BLaER1 treated with 17β-estradiol and CSF1 and Interleukin-3, amounts not matched to agents 10 nM and 100 nM (cell line): ENCODE results near the gene RAP1GDS1.
A peak's percentile ranks its signal among the peaks of the same experiment; 100 is the strongest.

Source experiments
- H3K27ac ChIP-seq, 11 experiments: shearing (Covaris generic); formaldehyde crosslinking; 2 replicates each; pipeline ENCODE4 v1.8.1; 2022
- H3K27me3 ChIP-seq, 11 experiments: shearing (Covaris generic); formaldehyde crosslinking; 2 replicates each; pipeline ENCODE4 v1.8.1; 2022
- H3K36me3 ChIP-seq, 11 experiments: shearing (Covaris generic); formaldehyde crosslinking; 2 replicates each; pipeline ENCODE4 v1.8.1; 2022
- H3K4me1 ChIP-seq, 10 experiments: shearing (Covaris generic); formaldehyde crosslinking; 2 replicates each; pipeline ENCODE4 v1.8.1; 2022
- H3K4me2 ChIP-seq, 11 experiments: shearing (Covaris generic); formaldehyde crosslinking; 2 replicates each; pipeline ENCODE4 v1.8.1; 2022
- H3K4me3 ChIP-seq, 10 experiments: shearing (Covaris generic); formaldehyde crosslinking; 2 replicates each; pipeline ENCODE4 v1.8.1; 2022
- H3K9ac ChIP-seq, 11 experiments: shearing (Covaris generic); formaldehyde crosslinking; 2 replicates each; pipeline ENCODE4 v1.8.1; 2022
- H3K9me3 ChIP-seq, 11 experiments: shearing (Covaris generic); formaldehyde crosslinking; replicated peaks in 1 of 11; 2 replicates each; pipeline ENCODE4 v1.8.1; 2022
- H4K20me1 ChIP-seq, 11 experiments: shearing (Covaris generic); formaldehyde crosslinking; 2 replicates each; pipeline ENCODE4 v1.8.1; 2022
- Cebpa-rat ChIP-seq, 11 experiments: shearing (Covaris generic); IDR thresholded peaks; 2 replicates each; pipeline ENCODE4 v1.8.1; 2022

The RAP1GDS1 gene, protein sequence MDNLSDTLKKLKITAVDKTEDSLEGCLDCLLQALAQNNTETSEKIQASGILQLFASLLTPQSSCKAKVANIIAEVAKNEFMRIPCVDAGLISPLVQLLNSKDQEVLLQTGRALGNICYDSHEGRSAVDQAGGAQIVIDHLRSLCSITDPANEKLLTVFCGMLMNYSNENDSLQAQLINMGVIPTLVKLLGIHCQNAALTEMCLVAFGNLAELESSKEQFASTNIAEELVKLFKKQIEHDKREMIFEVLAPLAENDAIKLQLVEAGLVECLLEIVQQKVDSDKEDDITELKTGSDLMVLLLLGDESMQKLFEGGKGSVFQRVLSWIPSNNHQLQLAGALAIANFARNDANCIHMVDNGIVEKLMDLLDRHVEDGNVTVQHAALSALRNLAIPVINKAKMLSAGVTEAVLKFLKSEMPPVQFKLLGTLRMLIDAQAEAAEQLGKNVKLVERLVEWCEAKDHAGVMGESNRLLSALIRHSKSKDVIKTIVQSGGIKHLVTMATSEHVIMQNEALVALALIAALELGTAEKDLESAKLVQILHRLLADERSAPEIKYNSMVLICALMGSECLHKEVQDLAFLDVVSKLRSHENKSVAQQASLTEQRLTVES

GRCh38 chr4:98260579-98261404 lies at the start of gene RAP1GDS1:
TSS of gene RAP1GDS1 (plus strand) at chr4:98261384. CDS start at chr4:98261566, 182 bp downstream.
- no peak for TF ChIP-seq Cebpa-rat (IDR thresholded peaks at IDR 0.05)
- Histone ChIP-seq H3K9me3 (no peaks in the 10 kb centered on the region), H4K20me1 (peaks cover 7 to 38% (median 27%) of the 10 kb centered on the region in 11 experiments; a peak in 17 of 22 replicates), H3K4me1 (peaks cover 21 to 32% (median 25%) of the 10 kb centered on the region in 10 experiments), H3K27ac (peak within 1 kb of the TSS; percentile 88 to 97 (median 94)), H3K4me2 (peak within 1 kb of the TSS; percentile 88 to 96 (median 91)), H3K36me3 (peaks cover 0 to 10% (median 0%) of the 10 kb centered on the region in 11 experiments; a peak in 4 of 22 replicates), H3K9ac (peak within 1 kb of the TSS; percentile 87 to 99 (median 93)), H3K4me3 (peak within 1 kb of the TSS; percentile 70 to 99 (median 92)), H3K27me3 (no peaks in the 10 kb centered on the region)

DNA sequence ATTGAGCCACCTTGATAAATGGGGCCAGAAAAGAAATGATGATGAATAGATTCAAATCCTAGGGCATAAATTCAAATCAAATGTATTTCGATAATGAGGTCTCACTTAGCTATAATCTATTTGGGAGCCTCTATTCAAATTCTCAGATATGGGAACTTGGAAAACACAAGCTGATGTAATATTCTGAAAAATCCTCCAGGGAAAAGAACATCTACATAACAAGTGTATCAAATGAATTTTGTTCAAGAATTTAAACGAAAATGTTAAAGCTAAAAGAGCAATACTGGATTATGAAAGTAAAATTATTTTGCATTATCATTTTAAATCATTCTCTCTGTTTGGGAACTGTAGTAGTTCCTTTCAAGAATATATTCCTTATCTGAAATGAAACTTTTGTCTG lies 38.9 kb upstream of the RAP1GDS1 start:
- no peaks in the 10 kb centered on the region for H3K4me1 ChIP-seq
- H3K9ac ChIP-seq: no peak overlapping the region
- no peak overlapping the region for H3K4me2 ChIP-seq
- H3K27ac ChIP-seq: no peak overlapping the region
- H3K4me3 ChIP-seq: no peak overlapping the region
- no peaks in the 10 kb centered on the region for H3K9me3 ChIP-seq
- no peaks in the 10 kb centered on the region for H3K36me3 ChIP-seq
- H4K20me1 ChIP-seq: no peaks in the 10 kb centered on the region
- no peak for TF ChIP-seq Cebpa-rat (IDR thresholded peaks at IDR 0.05)
- no peaks in the 10 kb centered on the region for H3K27me3 ChIP-seq

DNA sequence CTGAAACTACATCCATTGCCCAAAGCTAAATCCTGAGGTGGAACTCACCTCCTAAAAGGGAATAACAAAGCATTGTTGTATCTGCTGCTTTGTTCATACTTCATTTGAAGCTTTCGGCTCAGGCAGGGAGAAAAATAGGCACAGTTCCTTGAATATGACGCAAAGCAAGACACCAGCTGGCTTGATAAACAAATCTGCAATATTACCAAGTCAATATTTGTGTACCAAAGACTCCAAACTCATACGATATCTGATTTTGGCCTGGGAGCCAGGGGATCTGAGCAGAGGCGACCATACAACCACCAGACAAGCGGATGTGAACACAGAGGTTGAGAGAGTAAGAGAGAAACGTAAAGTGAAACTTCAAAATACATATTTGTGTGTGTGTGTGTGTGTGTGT lies 34.8 kb upstream of the RAP1GDS1 start:
- Histone ChIP-seq H3K36me3 (no peaks in the 10 kb centered on the region), H3K9me3 (no peaks in the 10 kb centered on the region), H4K20me1 (no peaks in the 10 kb centered on the region), H3K4me2 (no peak overlapping the region), H3K4me3 (no peak overlapping the region), H3K27ac (no peak overlapping the region), H3K27me3 (no peaks in the 10 kb centered on the region), H3K9ac (no peak overlapping the region), H3K4me1 (peaks cover 0 to 2% (median 0%) of the 10 kb centered on the region in 10 experiments; a peak in 4 of 20 replicates)
- no peak for TF ChIP-seq Cebpa-rat (IDR thresholded peaks at IDR 0.05)

GRCh38 chr4:98230961-98231360 lies 30.2 kb upstream of the RAP1GDS1 start:
- no peak overlapping the region for H3K9ac ChIP-seq
- no peaks in the 10 kb centered on the region for H4K20me1 ChIP-seq
- H3K4me2 ChIP-seq: no peak overlapping the region
- peaks cover 0 to 17% (median 8%) of the 10 kb centered on the region in 10 experiments; a peak in 15 of 20 replicates for H3K4me1 ChIP-seq
- no peaks in the 10 kb centered on the region for H3K9me3 ChIP-seq
- no peak overlapping the region for H3K4me3 ChIP-seq
- no peak for TF ChIP-seq Cebpa-rat (IDR thresholded peaks at IDR 0.05)
- no peaks in the 10 kb centered on the region for H3K27me3 ChIP-seq
- no peaks in the 10 kb centered on the region for H3K36me3 ChIP-seq
- H3K27ac ChIP-seq: peak overlapping the region in 5 of 11 experiments; percentile 25 to 69 (median 54); a peak in 6 of 22 replicates

DNA sequence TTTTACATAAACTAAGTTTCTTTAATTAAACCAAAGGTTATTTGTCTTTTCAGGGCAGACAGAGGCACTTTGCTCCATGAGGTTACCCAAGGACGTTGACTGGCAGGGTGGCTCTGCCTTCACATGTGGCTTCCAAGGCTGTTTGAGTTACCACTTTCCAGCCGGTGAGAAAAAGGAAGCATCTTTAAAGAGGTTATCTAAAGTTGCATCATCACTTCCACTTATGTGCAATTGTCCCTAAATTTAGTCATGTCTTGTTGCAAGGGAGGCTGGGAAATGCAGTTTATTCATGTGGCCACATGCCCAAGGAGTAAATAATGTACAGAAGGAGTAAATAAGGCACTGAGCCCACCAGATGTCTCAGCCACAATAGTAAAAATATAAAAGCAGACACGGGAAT lies 29.0 kb upstream of the RAP1GDS1 start:
- H3K9ac ChIP-seq: no peak overlapping the region
- peak; percentile 80 to 99 (median 97); a peak in 21 of 22 replicates for TF ChIP-seq Cebpa-rat (IDR thresholded peaks at IDR 0.05)
- H3K4me2 ChIP-seq: peak overlapping the region in 9 of 11 experiments; percentile 4 to 42 (median 33); a peak in 10 of 22 replicates
- H3K4me3 ChIP-seq: no peak overlapping the region; a peak in 1 of 20 replicates
- H3K9me3 ChIP-seq: no peaks in the 10 kb centered on the region
- no peaks in the 10 kb centered on the region for H4K20me1 ChIP-seq
- no peaks in the 10 kb centered on the region for H3K27me3 ChIP-seq
- no peaks in the 10 kb centered on the region for H3K36me3 ChIP-seq
- H3K4me1 ChIP-seq: peaks cover 0 to 17% (median 8%) of the 10 kb centered on the region in 10 experiments; a peak in 15 of 20 replicates
- peak overlapping the region in 7 of 11 experiments; percentile 42 to 69 (median 61); a peak in 12 of 22 replicates for H3K27ac ChIP-seq

- Histone ChIP-seq H3K4me3 (no peak overlapping the region), H4K20me1 (no peaks in the 10 kb centered on the region)
Observed at GRCh38 chr4:98237204-98237603, 24.0 kb upstream of the RAP1GDS1 start.

DNA sequence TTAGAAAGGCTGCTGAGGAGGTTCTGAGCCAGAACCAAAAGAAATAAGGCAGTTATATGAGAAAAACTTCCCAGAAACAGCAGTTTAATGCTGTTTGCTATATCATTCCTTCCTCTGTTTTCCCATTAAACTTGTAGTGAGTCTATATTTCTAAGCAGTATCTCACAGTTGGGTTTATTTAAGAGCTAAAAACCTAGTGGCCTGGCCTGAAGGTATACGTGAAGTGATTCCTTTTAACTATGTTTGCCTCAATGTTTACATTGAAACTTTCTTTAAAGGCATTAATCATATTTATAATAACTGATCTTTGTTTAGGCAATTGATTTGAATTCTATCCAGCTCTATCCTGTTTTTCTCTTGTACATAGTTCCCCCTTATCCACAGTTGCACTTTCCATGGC lies 19.1 kb upstream of the RAP1GDS1 start:
- Histone ChIP-seq H3K4me3 (no peak overlapping the region), H3K27ac (no peak overlapping the region), H3K9ac (no peak overlapping the region), H3K9me3 (no peaks in the 10 kb centered on the region), H3K4me1 (no peaks in the 10 kb centered on the region), H3K36me3 (no peaks in the 10 kb centered on the region), H3K4me2 (no peak overlapping the region), H3K27me3 (no peaks in the 10 kb centered on the region), H4K20me1 (no peaks in the 10 kb centered on the region)
- TF ChIP-seq Cebpa-rat (IDR thresholded peaks at IDR 0.05): no peak

More at GRCh38 chr4:98237204-98237603, 24.0 kb upstream of the RAP1GDS1 start:
- Histone ChIP-seq H3K9ac (no peak overlapping the region), H3K27me3 (no peaks in the 10 kb centered on the region), H3K4me1 (peaks cover 0 to 9% (median 4%) of the 10 kb centered on the region in 10 experiments; a peak in 12 of 20 replicates), H3K9me3 (no peaks in the 10 kb centered on the region), H3K27ac (no peak overlapping the region), H3K36me3 (no peaks in the 10 kb centered on the region), H3K4me2 (no peak overlapping the region)
- TF ChIP-seq Cebpa-rat (IDR thresholded peaks at IDR 0.05): no peak

GRCh38 chr4:98242538-98242937 lies 18.6 kb upstream of the RAP1GDS1 start:
- Histone ChIP-seq H3K27me3 (no peaks in the 10 kb centered on the region), H3K36me3 (no peaks in the 10 kb centered on the region)

GRCh38 chr4:98245226-98245625 lies 16.0 kb upstream of the RAP1GDS1 start:
- no peaks in the 10 kb centered on the region for H3K27me3 ChIP-seq
- H3K4me3 ChIP-seq: no peak overlapping the region
- no peaks in the 10 kb centered on the region for H4K20me1 ChIP-seq
- peaks cover 0 to 7% (median 0%) of the 10 kb centered on the region in 10 experiments; a peak in 1 of 20 replicates for H3K4me1 ChIP-seq
- no peak for TF ChIP-seq Cebpa-rat (IDR thresholded peaks at IDR 0.05)
- H3K36me3 ChIP-seq: no peaks in the 10 kb centered on the region
- no peak overlapping the region for H3K9ac ChIP-seq
- no peak overlapping the region for H3K4me2 ChIP-seq
- H3K27ac ChIP-seq: no peak overlapping the region
- no peaks in the 10 kb centered on the region for H3K9me3 ChIP-seq

More at GRCh38 chr4:98242538-98242937, 18.6 kb upstream of the RAP1GDS1 start:
- H3K4me3 ChIP-seq: no peak overlapping the region
- no peak overlapping the region for H3K27ac ChIP-seq
- TF ChIP-seq Cebpa-rat (IDR thresholded peaks at IDR 0.05): no peak
- no peaks in the 10 kb centered on the region for H4K20me1 ChIP-seq
- H3K9me3 ChIP-seq: no peaks in the 10 kb centered on the region
- H3K4me1 ChIP-seq: no peaks in the 10 kb centered on the region
- no peak overlapping the region for H3K9ac ChIP-seq
- no peak overlapping the region for H3K4me2 ChIP-seq
